Fibroblast of pulmonary artery (primary cell): Measurements from ENCODE around the gene ZC3H12D.
"Not testable (repeated sequence)": the region's sequence is repeated elsewhere in the genome, so short reads cannot be mapped to it uniquely, and the experiment has no call there.

Source experiments
- DNase-seq: peaks from one replicate; pipeline ENCODE4 v3.0.0-alpha.2; 2010; ENCODE audit warnings: low read depth
- H3K4me3 ChIP-seq: replicated peaks from 2 replicates; pipeline ENCODE4 v1.5.1; 2011; ENCODE audit warnings: low read depth, mild to moderate bottlenecking, control low read depth, low read length, moderate library complexity
- CTCF ChIP-seq: IDR thresholded peaks from 2 replicates; pipeline ENCODE4 v1.5.1; 2011; ENCODE audit warnings: mild to moderate bottlenecking, control low read depth, low read length, inconsistent platforms; ENCODE audit errors: missing control alignments

ZC3H12D gene

GRCh38 chr6:149445573-149445972, 39.2 kb downstream of the ZC3H12D start:
- H3K4me3 ChIP-seq: no peak overlapping the region
- no peak for TF ChIP-seq CTCF
- no peak for DNase-seq

GRCh38 chr6:149445095-149445466, 39.7 kb downstream of the ZC3H12D start:
- no peak for TF ChIP-seq CTCF
- DNase-seq: no peak

GRCh38 chr6:149444360-149445094, 40.3 kb downstream of the ZC3H12D start:
- H3K4me3 ChIP-seq, DNase-seq: not testable (repeated sequence)

More at GRCh38 chr6:149445095-149445466, 39.7 kb downstream of the ZC3H12D start:
- H3K4me3 ChIP-seq: no peak overlapping the region

GRCh38 chr6:149443411-149444181, 41.2 kb downstream of the ZC3H12D start:
- no peak overlapping the region for H3K4me3 ChIP-seq
- peak; percentile 87 for DNase-seq
- TF ChIP-seq CTCF: no peak

- no peak for TF ChIP-seq CTCF
- no peak for DNase-seq
- no peak overlapping the region for H3K4me3 ChIP-seq
These were observed 43.1 kb downstream of the ZC3H12D start for GRCh38 chr6:149441740-149442139.

GRCh38 chr6:149440735-149441671, 43.8 kb downstream of the ZC3H12D start:
- TF ChIP-seq CTCF: no peak
- no peak overlapping the region for H3K4me3 ChIP-seq
- DNase-seq: no peak

GRCh38 chr6:149439626-149440025, 45.2 kb downstream of the ZC3H12D start:
- no peak for TF ChIP-seq CTCF
- DNase-seq: no peak
- no peak overlapping the region for H3K4me3 ChIP-seq
